ENCODE data around the gene RALY.

The RALY gene

DNA sequence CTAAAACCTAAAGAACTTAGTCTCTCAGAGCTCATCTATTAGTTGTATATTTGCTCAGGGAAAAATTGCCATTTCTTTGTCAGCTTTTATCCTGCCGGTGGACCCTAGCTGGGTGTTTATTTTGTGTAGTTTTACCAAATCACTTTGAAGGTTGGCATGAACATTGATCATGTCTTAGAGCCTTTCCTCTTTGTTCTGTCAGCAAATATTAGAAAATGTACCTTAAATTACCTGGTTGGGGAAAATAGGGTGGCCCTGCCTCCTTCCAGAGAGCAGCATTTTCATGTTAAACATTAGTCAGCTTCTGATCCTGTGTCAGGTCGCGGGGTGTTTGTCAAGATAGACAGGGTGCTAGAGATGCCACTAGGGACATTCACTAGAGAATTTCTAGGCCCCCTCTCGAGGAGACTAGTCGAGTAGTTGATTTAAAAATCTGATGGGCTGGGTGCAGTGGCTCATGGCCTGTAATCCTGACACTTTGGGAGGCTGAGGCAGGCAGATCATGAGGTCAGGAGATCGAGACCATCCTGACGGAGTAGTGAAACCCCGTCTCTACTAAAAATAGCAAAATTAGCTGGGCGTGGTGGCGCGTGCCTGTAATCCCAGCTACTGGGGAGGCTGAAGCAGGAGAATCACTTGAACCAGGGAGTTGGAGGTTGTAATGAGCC, 11.2 kb downstream of the RALY start:
- Histone ChIP-seq H3K4me1 (ENCODE audit: insufficient read depth, poor library complexity, severe bottlenecking) (no peaks in the 10 kb centered on the region), H3K4me3 (ENCODE audit: severe bottlenecking) (no peak overlapping the region), H3K27ac (ENCODE audit: poor library complexity, severe bottlenecking) (no peak overlapping the region), H3K9me3 (ENCODE audit: severe bottlenecking) (no peaks in the 10 kb centered on the region), H3K27me3 (ENCODE audit: insufficient read depth, poor library complexity, severe bottlenecking) (no peaks in the 10 kb centered on the region), H3K36me3 (ENCODE audit: low read depth) (peaks cover 18% of the 10 kb centered on the region)
- ATAC-seq (ENCODE audit: low read depth) (no peak), DNase-seq (ENCODE audit: low spot score) (no peak)
- TF ChIP-seq, protein P1, sequence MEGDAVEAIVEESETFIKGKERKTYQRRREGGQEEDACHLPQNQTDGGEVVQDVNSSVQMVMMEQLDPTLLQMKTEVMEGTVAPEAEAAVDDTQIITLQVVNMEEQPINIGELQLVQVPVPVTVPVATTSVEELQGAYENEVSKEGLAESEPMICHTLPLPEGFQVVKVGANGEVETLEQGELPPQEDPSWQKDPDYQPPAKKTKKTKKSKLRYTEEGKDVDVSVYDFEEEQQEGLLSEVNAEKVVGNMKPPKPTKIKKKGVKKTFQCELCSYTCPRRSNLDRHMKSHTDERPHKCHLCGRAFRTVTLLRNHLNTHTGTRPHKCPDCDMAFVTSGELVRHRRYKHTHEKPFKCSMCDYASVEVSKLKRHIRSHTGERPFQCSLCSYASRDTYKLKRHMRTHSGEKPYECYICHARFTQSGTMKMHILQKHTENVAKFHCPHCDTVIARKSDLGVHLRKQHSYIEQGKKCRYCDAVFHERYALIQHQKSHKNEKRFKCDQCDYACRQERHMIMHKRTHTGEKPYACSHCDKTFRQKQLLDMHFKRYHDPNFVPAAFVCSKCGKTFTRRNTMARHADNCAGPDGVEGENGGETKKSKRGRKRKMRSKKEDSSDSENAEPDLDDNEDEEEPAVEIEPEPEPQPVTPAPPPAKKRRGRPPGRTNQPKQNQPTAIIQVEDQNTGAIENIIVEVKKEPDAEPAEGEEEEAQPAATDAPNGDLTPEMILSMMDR (IDR thresholded peaks at IDR 0.05; ENCODE audit: poor library complexity, severe bottlenecking): no peak

DNA sequence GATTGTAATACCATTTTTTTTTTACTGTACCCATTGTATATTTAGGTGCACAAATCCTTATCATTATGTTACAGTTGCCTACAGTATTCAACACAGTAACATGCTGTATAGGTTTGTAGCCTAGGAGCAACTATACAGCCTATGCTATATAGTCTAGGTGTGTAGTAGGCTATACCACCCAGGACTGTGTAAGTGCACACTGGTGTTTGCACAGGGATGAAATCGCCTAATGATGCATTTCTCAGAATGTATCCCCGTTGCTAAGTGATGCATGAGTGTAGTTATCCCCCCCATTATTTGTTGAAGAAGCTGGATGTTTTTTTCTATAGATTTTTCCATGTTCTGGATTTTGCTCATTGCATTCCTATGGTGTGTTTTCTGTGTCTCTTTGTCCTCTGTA, 12.9 kb downstream of the RALY start:
- TF ChIP-seq, protein P1 (IDR thresholded peaks at IDR 0.05; ENCODE audit: poor library complexity, severe bottlenecking): no peak
- peaks cover 18% of the 10 kb centered on the region for H3K36me3 ChIP-seq (ENCODE audit: low read depth)
- DNase-seq (ENCODE audit: low spot score): no peak
- no peak for ATAC-seq (ENCODE audit: low read depth)
- no peaks in the 10 kb centered on the region for H3K27me3 ChIP-seq (ENCODE audit: insufficient read depth, poor library complexity, severe bottlenecking)
- no peak overlapping the region for H3K4me3 ChIP-seq (ENCODE audit: severe bottlenecking)
- no peak overlapping the region for H3K27ac ChIP-seq (ENCODE audit: poor library complexity, severe bottlenecking)
- H3K9me3 ChIP-seq (ENCODE audit: severe bottlenecking): no peaks in the 10 kb centered on the region
- H3K4me1 ChIP-seq (ENCODE audit: insufficient read depth, poor library complexity, severe bottlenecking): no peaks in the 10 kb centered on the region

DNA sequence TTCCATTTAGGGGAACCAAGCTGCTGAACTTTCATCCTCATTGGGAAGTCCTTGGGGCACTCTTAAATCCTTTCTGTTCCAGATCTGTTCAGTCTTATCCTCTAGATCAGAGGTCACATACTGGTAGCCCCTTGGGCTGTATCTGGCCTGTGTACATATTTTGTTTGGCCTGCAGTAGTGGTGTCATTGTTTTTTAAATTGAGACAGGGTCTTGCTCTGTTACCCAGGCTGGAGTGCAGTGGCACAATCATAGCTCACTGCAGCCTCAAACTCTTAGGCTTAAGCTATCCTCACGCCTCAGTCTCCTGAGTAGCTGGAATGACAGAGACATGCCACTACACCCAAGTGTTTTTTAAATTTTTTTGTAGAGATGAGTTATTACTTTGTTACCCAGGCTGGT, 14.8 kb downstream of the RALY start:
- TF ChIP-seq, protein P1 (IDR thresholded peaks at IDR 0.05; ENCODE audit: poor library complexity, severe bottlenecking): no peak
- DNase-seq (ENCODE audit: low spot score): no peak

DNA sequence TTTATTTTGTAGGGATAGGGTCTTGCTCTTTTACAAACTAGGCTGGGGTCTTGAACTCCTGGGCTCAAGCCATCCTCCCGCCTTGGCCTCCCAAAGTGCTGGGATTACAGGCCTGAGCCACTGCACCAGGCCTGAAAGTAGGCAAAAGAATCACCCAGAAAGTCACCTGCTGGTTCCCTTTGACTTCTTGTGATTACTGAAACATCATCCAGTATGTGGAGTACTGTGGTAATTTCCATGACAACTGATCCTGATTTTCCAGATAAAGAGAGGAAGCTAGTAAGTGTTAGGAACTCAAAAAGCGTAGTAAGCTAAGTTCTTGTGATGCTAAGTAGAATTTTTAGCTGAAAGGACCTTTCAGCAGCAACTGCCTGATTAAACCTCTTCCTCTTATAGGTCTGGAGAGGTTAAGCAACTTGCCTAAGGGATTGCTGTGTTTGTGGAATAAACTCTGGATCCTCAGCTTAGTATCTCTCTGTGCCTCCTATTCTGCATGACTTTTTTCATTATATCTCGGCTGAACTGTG, 16.8 kb downstream of the RALY start:
- Histone ChIP-seq H3K36me3 (ENCODE audit: low read depth) (peaks cover 14% of the 10 kb centered on the region), H3K4me3 (ENCODE audit: severe bottlenecking) (no peak overlapping the region), H3K9me3 (ENCODE audit: severe bottlenecking) (no peaks in the 10 kb centered on the region), H3K27me3 (ENCODE audit: insufficient read depth, poor library complexity, severe bottlenecking) (no peaks in the 10 kb centered on the region), H3K4me1 (ENCODE audit: insufficient read depth, poor library complexity, severe bottlenecking) (no peaks in the 10 kb centered on the region), H3K27ac (ENCODE audit: poor library complexity, severe bottlenecking) (no peak overlapping the region)
- ATAC-seq (ENCODE audit: low read depth): no peak
- TF ChIP-seq, protein P1 (IDR thresholded peaks at IDR 0.05; ENCODE audit: poor library complexity, severe bottlenecking): no peak
- DNase-seq (ENCODE audit: low spot score): no peak

More for the DNA sequence above, 14.8 kb downstream of the RALY start:
- Histone ChIP-seq H3K4me3 (ENCODE audit: severe bottlenecking) (no peak overlapping the region), H3K27ac (ENCODE audit: poor library complexity, severe bottlenecking) (no peak overlapping the region), H3K4me1 (ENCODE audit: insufficient read depth, poor library complexity, severe bottlenecking) (no peaks in the 10 kb centered on the region), H3K9me3 (ENCODE audit: severe bottlenecking) (no peaks in the 10 kb centered on the region), H3K27me3 (ENCODE audit: insufficient read depth, poor library complexity, severe bottlenecking) (no peaks in the 10 kb centered on the region), H3K36me3 (ENCODE audit: low read depth) (peaks cover 14% of the 10 kb centered on the region)
- ATAC-seq (ENCODE audit: low read depth): no peak

DNA sequence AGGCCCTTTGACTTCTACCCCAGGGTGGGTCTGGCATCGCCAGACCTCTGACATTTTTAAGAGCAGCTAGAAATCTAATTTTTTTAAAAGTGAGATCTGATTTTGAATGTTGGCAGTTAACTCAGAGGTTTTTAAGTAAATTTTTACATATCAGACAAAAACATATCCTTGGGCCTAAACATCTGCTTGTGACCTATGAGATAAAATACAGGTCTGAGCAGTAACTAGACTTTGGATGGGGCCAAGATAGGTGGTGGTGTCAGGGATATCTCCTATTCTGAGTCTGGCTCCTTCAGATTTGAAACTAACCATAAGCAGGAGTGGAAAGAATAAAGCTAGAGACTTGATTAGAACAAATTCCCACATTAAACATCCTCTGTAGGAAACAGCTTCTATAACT, 17.6 kb downstream of the RALY start:
- Histone ChIP-seq H3K4me3 (ENCODE audit: severe bottlenecking) (no peak overlapping the region), H3K4me1 (ENCODE audit: insufficient read depth, poor library complexity, severe bottlenecking) (peaks cover under 1% of the 10 kb centered on the region), H3K27me3 (ENCODE audit: insufficient read depth, poor library complexity, severe bottlenecking) (no peaks in the 10 kb centered on the region), H3K36me3 (ENCODE audit: low read depth) (peaks cover 6% of the 10 kb centered on the region), H3K27ac (ENCODE audit: poor library complexity, severe bottlenecking) (no peak overlapping the region), H3K9me3 (ENCODE audit: severe bottlenecking) (no peaks in the 10 kb centered on the region)
- ATAC-seq (ENCODE audit: low read depth): no peak
- no peak for DNase-seq (ENCODE audit: low spot score)
- TF ChIP-seq, protein P1 (IDR thresholded peaks at IDR 0.05; ENCODE audit: poor library complexity, severe bottlenecking): no peak
